CD4-positive, alpha-beta T cell treated with Interleukin-2 at 100 ng/mL for 4 hours (primary cell): ENCODE data around the gene GPD1.
A peak's percentile ranks its signal among the peaks of the same experiment; 100 is the strongest.

Experiments
- DNase-seq: peaks from one replicate; pipeline ENCODE4 v3.0.0-alpha.2; 2020; ENCODE audit warnings: low spot score

The GPD1 gene

GRCh38 chr12:50101663-50102062 lies 2.1 kb upstream of the GPD1 start:
- no peak for DNase-seq

- DNase-seq, result no peak
Measured at GRCh38 chr12:50102131-50102531, 1.7 kb upstream of the GPD1 start.

GRCh38 chr12:50102646-50103309 lies 1.0 kb upstream of the GPD1 start:
- no peak for DNase-seq

- no peak for DNase-seq
Measured at GRCh38 chr12:50103351-50103750, 457 bp upstream of the GPD1 start.

- DNase-seq, result no peak
Measured at GRCh38 chr12:50104417-50105366, 884 bp downstream of the GPD1 start.

GRCh38 chr12:50105913-50106450 lies 2.2 kb downstream of the GPD1 start:
- DNase-seq, result no peak

- no peak for DNase-seq
Measured at GRCh38 chr12:50106907-50107306, 3.1 kb downstream of the GPD1 start.

GRCh38 chr12:50107416-50108268 lies 3.8 kb downstream of the GPD1 start:
- DNase-seq, result no peak

GRCh38 chr12:50109319-50109718 lies 5.5 kb downstream of the GPD1 start:
- DNase-seq, result no peak

- no peak for DNase-seq
Measured at GRCh38 chr12:50110127-50110761, 6.4 kb downstream of the GPD1 start.

GRCh38 chr12:50110762-50111351 lies 7.0 kb downstream of the GPD1 start:
- no peak for DNase-seq

GRCh38 chr12:50111395-50111692 lies 7.5 kb downstream of the GPD1 start:
- DNase-seq, result no peak

GRCh38 chr12:50111693-50112455 lies 8.1 kb downstream of the GPD1 start, which contains the start of gene COX14:
Gene COX14 (plus strand): TSS chr12:50112236. CDS start chr12:50120044, 7,808 bp downstream.
- peak; percentile 99 for DNase-seq

GRCh38 chr12:50112456-50113218 lies 8.8 kb downstream of the GPD1 start:
- DNase-seq, result no peak

- no peak for DNase-seq
Measured at GRCh38 chr12:50117057-50117622, 13.3 kb downstream of the GPD1 start.

GRCh38 chr12:50119387-50119786 lies 15.6 kb downstream of the GPD1 start:
- DNase-seq, result no peak

GRCh38 chr12:50120521-50120920 lies 16.7 kb downstream of the GPD1 start:
- no peak for DNase-seq

GRCh38 chr12:50120953-50121352 lies 17.1 kb downstream of the GPD1 start:
- no peak for DNase-seq

- DNase-seq, result no peak
Measured at GRCh38 chr12:50121641-50122040, 17.8 kb downstream of the GPD1 start.
